Measurements from ENCODE around the gene SLC39A7.

GRCh38 chr6:33236328-33236727 lies 35.7 kb downstream of the SLC39A7 start:
- TF ChIP-seq, protein P1, sequence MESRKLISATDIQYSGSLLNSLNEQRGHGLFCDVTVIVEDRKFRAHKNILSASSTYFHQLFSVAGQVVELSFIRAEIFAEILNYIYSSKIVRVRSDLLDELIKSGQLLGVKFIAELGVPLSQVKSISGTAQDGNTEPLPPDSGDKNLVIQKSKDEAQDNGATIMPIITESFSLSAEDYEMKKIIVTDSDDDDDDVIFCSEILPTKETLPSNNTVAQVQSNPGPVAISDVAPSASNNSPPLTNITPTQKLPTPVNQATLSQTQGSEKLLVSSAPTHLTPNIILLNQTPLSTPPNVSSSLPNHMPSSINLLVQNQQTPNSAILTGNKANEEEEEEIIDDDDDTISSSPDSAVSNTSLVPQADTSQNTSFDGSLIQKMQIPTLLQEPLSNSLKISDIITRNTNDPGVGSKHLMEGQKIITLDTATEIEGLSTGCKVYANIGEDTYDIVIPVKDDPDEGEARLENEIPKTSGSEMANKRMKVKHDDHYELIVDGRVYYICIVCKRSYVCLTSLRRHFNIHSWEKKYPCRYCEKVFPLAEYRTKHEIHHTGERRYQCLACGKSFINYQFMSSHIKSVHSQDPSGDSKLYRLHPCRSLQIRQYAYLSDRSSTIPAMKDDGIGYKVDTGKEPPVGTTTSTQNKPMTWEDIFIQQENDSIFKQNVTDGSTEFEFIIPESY (IDR thresholded peaks at IDR 0.05), result no peak
- TF ChIP-seq SP1 (IDR thresholded peaks at IDR 0.05) (no peak), CTCF (IDR thresholded peaks at IDR 0.05; ENCODE audit: low read depth, low read length, missing input control) (no peak), RAD21 (IDR thresholded peaks at IDR 0.05) (no peak), JUND (IDR thresholded peaks at IDR 0.05) (no peak), ATF3 (IDR thresholded peaks at IDR 0.05) (no peak), YY1 (IDR thresholded peaks at IDR 0.05) (no peak)
- TF ChIP-seq, protein P2, sequence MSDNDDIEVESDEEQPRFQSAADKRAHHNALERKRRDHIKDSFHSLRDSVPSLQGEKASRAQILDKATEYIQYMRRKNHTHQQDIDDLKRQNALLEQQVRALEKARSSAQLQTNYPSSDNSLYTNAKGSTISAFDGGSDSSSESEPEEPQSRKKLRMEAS (IDR thresholded peaks at IDR 0.05), result no peak

Data from liver (tissue), 3 donors.